GM12801 (cell line): Measurements from ENCODE around the gene PALB2.

Experiments
- TF ChIP-seq, protein P1 (sequence below): IDR thresholded peaks from one replicate; pipeline ENCODE4 v1.5.1; 2011; ENCODE audit warnings: control low read depth; ENCODE audit not compliant: insufficient read length; ENCODE audit errors: extremely low read depth

Gene PALB2

GRCh38 chr16:23679274-23679985, 38.3 kb upstream of the PALB2 start:
- TF ChIP-seq, protein P1, sequence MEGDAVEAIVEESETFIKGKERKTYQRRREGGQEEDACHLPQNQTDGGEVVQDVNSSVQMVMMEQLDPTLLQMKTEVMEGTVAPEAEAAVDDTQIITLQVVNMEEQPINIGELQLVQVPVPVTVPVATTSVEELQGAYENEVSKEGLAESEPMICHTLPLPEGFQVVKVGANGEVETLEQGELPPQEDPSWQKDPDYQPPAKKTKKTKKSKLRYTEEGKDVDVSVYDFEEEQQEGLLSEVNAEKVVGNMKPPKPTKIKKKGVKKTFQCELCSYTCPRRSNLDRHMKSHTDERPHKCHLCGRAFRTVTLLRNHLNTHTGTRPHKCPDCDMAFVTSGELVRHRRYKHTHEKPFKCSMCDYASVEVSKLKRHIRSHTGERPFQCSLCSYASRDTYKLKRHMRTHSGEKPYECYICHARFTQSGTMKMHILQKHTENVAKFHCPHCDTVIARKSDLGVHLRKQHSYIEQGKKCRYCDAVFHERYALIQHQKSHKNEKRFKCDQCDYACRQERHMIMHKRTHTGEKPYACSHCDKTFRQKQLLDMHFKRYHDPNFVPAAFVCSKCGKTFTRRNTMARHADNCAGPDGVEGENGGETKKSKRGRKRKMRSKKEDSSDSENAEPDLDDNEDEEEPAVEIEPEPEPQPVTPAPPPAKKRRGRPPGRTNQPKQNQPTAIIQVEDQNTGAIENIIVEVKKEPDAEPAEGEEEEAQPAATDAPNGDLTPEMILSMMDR, result no peak

GRCh38 chr16:23678430-23679273, 37.5 kb upstream of the PALB2 start, which contains the start of gene PLK1:
PLK1 (plus strand) TSS chr16:23678889; CDS start chr16:23678933, 44 bp downstream.
- TF ChIP-seq, protein P1, result no peak

DNA sequence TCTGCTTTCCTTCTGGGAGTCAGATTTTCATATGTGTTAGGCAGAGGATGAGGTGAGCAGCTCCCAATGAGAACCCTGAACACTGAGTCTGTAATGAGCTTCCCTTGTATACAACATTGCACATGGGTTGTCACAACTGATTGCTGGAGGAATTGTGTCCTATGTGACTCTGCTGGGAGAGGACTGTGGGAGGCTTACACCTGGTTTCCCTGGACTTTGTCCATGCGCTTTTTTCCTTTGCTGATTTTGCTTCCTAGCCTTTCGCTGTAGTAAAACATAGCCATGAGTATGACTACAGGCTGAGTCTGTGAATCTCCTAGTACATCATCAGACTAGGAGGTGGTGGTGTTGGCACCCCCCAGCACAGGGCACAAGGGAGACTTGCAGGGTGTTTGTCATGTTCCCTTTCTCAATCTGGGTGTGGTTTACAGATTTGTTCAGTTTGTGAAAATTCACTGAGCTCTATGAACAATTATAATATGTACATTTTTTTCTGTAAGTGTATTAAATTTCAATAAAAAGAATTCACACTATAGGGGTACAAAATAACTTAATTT, 35.9 kb upstream of the PALB2 start:
- TF ChIP-seq, protein P1, result no peak

- TF ChIP-seq, protein P1, result no peak
These were observed 33.0 kb upstream of the PALB2 start for GRCh38 chr16:23673971-23674614.

GRCh38 chr16:23670137-23670776, 29.1 kb upstream of the PALB2 start:
- TF ChIP-seq, protein P1, result no peak

DNA sequence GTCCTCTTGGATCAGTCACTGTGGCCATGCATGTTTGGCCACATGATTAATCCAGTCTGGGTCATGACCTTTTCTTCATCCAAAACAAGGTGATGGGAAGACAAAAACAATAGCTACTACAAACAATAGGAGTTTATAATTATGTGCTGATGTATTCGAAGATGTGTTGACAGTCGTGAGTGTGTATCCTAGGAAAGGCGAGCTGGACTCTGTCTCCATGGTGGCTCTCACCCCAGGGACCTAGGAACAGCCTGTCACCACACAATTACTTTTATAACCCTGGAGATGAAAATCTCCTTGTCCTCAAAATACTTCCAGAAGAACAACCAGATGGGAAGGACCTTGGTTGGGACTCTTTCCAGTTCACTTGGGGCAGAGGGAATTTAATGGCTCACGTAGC, 27.8 kb upstream of the PALB2 start:
- TF ChIP-seq, protein P1, result no peak
